Measurements from ENCODE around the gene SELPLG.

Gene SELPLG

GRCh38 chr12:108572166-108572790 lies 61.4 kb downstream of the SELPLG start:
- TF ChIP-seq CTCF (IDR thresholded peaks at IDR 0.05): no peak
- DNase-seq (ENCODE audit: low spot score): no peak

More at GRCh38 chr12:108572166-108572790, 61.4 kb downstream of the SELPLG start:
- Histone ChIP-seq H3K4me3 (no peak overlapping the region), H3K27ac (no peak overlapping the region)

Data from coronary artery (tissue), 2 donors.